Measurements from ENCODE around the gene GORASP1. TPM values are rescaled to one million over a fixed set of nuclear protein-coding genes. Genes with fewer than 3 reads are reported as not detected.

Gene GORASP1
- total RNA-seq, 1 experiment from 2014 or later: 39.4 TPM

GRCh38 chr3:39144095-39144747 is 36.8 kb upstream of the GORASP1 start:
- Histone ChIP-seq H3K9me3 (ENCODE audit: control insufficient read depth, insufficient read depth, low read depth, low read length) (no peaks in the 10 kb centered on the region), H3K27ac (ENCODE audit: low read length) (no peak overlapping the region), H3K36me3 (ENCODE audit: control insufficient read depth, insufficient read depth, low read length) (no peaks in the 10 kb centered on the region; the same call in 1 of the 2 replicates), H3K4me1 (ENCODE audit: control insufficient read depth, insufficient read depth, low read length) (peaks cover 28% of the 10 kb centered on the region), H3K4me3 (ENCODE audit: low read depth in 2 of 2, low read length in 2 of 2) (no peak overlapping the region), H3K27me3 (ENCODE audit: control insufficient read depth, insufficient read depth, low read length) (no peaks in the 10 kb centered on the region)
- ChIA-PET CTCF (interaction anchor here (0.6 kb wide), 1 partner anchor 79 kb away, joined by 3 read pairs; no protein-coding TSS in a partner anchor), POLR2A (interaction anchor here (0.6 kb wide), 1 partner anchor 141 kb away, joined by 4 read pairs; no protein-coding TSS in a partner anchor)
- no TSS peak for BruUV-seq (replicated peaks)
- TF ChIP-seq TCF7L2 (IDR thresholded peaks at IDR 0.05; ENCODE audit: low read depth, low read length) (no peak), SIN3A (IDR thresholded peaks at IDR 0.05; ENCODE audit: borderline replicate concordance, insufficient read depth, low read depth, low read length) (no peak), POLR2AphosphoS5 (IDR thresholded peaks at IDR 0.05; ENCODE audit: low read depth, low read length) (no peak), CTCF (IDR thresholded peaks at IDR 0.05) (no peak), REST (IDR thresholded peaks at IDR 0.05; ENCODE audit: insufficient read depth in 1 of 2, low read depth in 2 of 2, low read length in 1 of 2) (no peak)
- intact Hi-C loops (cut with micrococcal nuclease; ENCODE audit: unreplicated experiment): no loop called here
- in situ Hi-C loops (cut with HindIII; ENCODE audit: low pct_unique_long_range_greater_than_20kb, low sequenced_read_pairs): no loop called here
- no peak for DNase-seq (ENCODE audit: low read depth, low spot score)
- ATAC-seq: no peak

- intact Hi-C loops (cut with micrococcal nuclease; ENCODE audit: unreplicated experiment) (no loop called here), in situ Hi-C loops (cut with HindIII; ENCODE audit: low pct_unique_long_range_greater_than_20kb, low sequenced_read_pairs) (no loop called here)
- POLR2A ChIA-PET: interaction anchor here (0.6 kb wide), 1 partner anchor 142 kb away, joined by 4 read pairs; no protein-coding TSS in a partner anchor
- no peak overlapping the region for H3K27ac ChIP-seq (ENCODE audit: low read length)
- no peaks in the 10 kb centered on the region for H3K9me3 ChIP-seq (ENCODE audit: control insufficient read depth, insufficient read depth, low read depth, low read length)
- BruUV-seq (replicated peaks): no TSS peak
- no peaks in the 10 kb centered on the region; the same call in 1 of the 2 replicates for H3K36me3 ChIP-seq (ENCODE audit: control insufficient read depth, insufficient read depth, low read length)
- no peak overlapping the region for H3K4me3 ChIP-seq (ENCODE audit: low read depth in 2 of 2, low read length in 2 of 2)
- CTCF ChIA-PET: no interaction called here
- TF ChIP-seq REST (IDR thresholded peaks at IDR 0.05; ENCODE audit: insufficient read depth in 1 of 2, low read depth in 2 of 2, low read length in 1 of 2): no peak
- no peak for TF ChIP-seq SIN3A (IDR thresholded peaks at IDR 0.05; ENCODE audit: borderline replicate concordance, insufficient read depth, low read depth, low read length)
- TF ChIP-seq TCF7L2 (IDR thresholded peaks at IDR 0.05; ENCODE audit: low read depth, low read length): no peak
- no peak for TF ChIP-seq POLR2AphosphoS5 (IDR thresholded peaks at IDR 0.05; ENCODE audit: low read depth, low read length)
- no peak for TF ChIP-seq CTCF (IDR thresholded peaks at IDR 0.05)
- peaks cover 18% of the 10 kb centered on the region for H3K4me1 ChIP-seq (ENCODE audit: control insufficient read depth, insufficient read depth, low read length)
- ATAC-seq: no peak
- no peak for DNase-seq (ENCODE audit: low read depth, low spot score)
- no peaks in the 10 kb centered on the region for H3K27me3 ChIP-seq (ENCODE audit: control insufficient read depth, insufficient read depth, low read length)
These were observed 35.8 kb upstream of the GORASP1 start for GRCh38 chr3:39143051-39143885.
